ENCODE data around the gene MVB12A.

Gene MVB12A

DNA sequence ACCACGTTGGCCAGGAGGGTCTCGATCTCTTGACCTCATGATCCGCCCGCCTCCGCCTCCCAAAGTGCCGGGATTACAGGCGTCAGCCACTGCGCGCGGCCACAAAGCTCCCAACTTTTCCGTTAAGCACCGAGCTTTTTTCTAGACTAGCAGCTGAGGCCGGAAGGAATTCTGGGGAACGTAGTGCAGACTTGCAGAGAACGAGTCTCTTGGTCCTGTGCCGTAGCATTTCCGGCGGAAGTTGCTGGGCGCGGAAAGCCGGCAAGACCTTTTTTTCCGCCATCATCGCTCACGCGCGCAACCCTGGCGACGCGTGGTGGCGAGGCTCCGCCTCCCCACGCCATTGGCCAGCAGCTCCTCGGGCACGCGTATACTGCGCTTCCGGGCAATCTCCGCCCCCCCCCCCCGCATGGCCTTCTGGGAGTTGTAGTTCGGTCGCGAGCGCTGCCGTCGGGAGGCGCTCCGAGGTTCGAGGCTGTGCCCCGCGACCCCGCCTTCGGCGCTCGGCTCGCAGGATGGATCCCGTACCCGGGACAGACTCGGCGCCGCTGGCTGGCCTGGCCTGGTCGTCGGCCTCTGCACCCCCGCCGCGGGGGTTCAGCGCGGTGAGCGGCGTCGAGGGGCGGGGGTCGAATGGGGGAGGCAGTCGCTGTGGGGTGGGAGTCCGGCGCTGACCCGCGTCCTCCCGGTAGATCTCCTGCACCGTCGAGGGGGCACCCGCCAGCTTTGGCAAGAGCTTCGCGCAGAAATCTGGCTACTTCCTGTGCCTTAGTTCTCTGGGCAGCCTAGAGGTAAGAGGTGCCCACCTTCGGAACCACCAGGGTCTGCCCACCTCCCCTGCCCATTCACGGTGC lies at the start of gene MVB12A:
MVB12A (plus strand) TSS at position 427 of the 854 bp plus-strand sequence; CDS start at position 516, 89 bp downstream.
- DNase-seq, result peak; percentile 98

- no peak for DNase-seq
Observed at GRCh38 chr19:17376935-17377600, 42.8 kb upstream of the MVB12A start, which contains the start of gene PLVAP. TSS of gene PLVAP (minus strand) at chr19:17377342. CDS start at chr19:17377288, 54 bp downstream.

DNA sequence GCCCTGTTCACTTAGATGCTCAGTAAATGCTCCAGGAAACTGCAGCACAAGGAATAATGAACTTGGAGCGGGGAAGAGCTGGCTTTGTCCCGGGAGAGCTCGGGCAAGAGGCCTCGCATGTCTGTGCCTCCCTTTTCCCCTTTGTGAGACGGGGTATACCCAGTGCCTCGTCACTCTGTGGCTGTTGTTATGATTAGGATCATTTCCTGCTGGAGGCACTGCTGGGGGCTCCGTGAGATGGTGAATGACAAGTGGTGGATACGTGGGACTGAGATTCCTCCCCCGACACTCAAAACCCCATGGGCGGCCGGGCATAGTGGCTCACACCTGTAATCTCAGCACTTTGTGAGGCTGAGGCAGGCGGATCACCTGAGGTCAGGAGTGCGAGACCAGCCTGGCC lies 41.6 kb upstream of the MVB12A start:
- no peak for DNase-seq

DNA sequence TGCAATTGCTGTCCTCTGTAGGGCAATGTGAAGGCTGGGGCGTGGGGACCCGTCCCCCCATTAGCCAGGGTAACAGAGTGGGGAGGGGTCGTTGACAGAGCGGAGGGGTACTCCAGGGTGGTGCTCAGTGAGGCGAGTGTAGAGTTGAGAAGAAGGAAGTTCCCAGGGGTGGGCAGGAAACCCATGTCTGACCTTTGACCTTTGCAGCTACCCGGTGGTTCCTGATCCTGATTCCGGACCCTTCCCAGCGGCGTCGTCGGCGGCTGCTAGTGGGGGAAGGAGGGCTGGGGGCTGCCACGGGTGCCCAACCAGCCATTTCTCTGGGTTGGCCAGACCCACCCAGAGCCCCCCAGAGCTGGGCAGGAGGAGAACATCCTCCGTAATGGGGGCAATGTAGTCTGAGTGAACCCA lies 40.6 kb upstream of the MVB12A start:
- no peak for DNase-seq

GRCh38 chr19:17380426-17381138 lies 39.3 kb upstream of the MVB12A start:
- DNase-seq, result no peak

DNA sequence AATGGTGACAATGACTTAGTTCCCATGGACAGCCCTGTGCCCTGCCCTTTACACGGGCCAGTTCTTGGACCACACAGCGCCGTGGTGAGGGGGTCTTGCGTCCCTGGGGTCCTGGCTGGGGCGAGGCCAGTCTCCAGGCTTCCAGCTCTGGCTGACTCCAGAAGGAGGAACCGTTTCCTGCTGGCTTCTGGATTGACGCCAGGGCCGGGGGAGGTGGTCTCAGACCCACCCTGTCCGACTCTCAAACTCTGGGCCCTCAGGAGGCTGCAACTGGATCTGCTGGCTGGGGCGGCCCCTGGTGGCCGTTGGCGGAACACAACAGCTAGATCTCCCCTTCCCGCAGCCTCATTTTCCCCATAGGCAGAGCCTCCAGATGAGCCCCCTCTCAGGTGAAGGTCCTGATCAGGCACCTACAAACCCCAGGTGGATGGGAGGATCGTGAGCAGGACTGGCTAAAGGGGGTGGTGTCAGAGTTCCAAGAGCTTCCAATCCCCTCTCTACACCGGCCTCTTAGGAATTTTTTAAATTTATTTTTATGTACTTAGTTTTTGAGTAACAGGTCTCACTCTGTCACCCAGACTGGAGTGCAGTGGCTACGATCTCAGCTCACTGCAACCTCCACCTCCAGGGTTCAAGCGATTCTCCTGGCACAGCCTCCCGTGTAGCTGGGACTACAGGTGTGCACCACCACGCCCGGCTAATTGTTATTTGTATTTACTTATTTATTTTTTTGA lies 33.8 kb upstream of the MVB12A start:
- no peak for DNase-seq

- no peak for DNase-seq
Observed at GRCh38 chr19:17389288-17389687, 30.6 kb upstream of the MVB12A start.

GRCh38 chr19:17389957-17390664 lies 29.7 kb upstream of the MVB12A start:
- no peak for DNase-seq

GRCh38 chr19:17390665-17391370 lies 29.0 kb upstream of the MVB12A start:
- DNase-seq, result peak; percentile 54

DNA sequence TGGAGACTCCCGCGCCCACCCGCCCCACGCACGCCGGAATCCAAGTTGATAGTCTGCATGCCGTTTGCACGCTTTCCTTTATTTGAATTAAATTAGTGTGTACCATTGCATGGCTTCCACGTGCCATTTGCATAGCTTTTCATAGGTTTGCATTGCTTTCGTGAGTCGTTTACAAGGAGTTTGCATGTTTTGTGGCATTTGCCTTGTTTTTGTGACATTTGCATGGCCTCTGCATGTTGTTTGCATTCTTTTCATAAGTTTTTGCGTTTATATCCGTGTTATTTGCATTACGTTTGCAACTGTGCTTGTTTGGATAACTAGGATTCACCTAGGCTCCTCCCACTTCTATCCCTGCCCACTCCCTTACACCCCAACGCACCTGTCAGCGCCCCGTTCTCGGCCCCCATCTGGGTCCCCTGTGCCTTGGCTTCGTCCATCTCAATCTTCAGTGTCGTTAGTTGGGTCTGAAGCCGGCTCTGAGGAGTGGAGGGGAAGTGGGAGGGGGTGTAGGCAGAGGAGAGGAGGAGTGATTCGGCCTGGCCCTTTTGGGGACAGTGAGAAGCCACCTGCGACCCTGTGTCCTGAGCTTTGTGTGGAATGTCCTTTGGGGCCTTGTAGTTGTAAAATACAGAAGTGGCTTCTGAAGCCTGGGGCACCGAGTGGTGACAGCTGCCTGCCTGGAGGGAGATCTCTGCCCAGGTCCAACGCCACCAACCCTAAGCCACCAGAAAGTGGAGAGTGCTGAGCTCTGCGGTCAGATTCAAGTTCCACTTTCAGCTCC lies 28.3 kb upstream of the MVB12A start:
- DNase-seq, result no peak

GRCh38 chr19:17393002-17393401 lies 26.8 kb upstream of the MVB12A start:
- no peak for DNase-seq

DNA sequence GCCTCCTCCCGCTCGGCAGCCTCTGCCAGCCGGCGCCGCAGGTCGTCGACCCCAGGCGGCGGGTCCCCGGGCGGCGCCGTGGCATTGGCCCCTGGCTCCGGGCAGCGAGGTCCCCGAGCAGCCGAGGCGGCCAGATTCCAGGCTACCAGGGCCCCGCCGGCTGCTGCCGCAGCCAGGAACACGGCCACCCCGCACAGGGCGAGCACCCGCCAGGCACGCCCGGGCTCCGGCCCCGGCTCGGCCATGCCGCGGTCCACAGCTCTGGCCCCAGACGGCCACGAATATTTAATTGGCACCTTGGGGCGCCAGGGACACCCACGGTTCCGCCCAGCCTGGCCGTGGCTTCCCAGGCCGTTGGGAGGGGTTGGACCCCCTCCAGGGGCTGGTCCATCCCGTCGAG lies 25.9 kb upstream of the MVB12A start, which contains the start of gene CCDC194:
CCDC194 (minus strand) TSS at position 283 of the 400 bp plus-strand sequence; CDS start at position 245, 38 bp downstream.
- DNase-seq, result no peak

GRCh38 chr19:17394891-17395415 lies 24.9 kb upstream of the MVB12A start:
- no peak for DNase-seq

- DNase-seq, result no peak
Observed at GRCh38 chr19:17398902-17399527, 20.8 kb upstream of the MVB12A start.

DNA sequence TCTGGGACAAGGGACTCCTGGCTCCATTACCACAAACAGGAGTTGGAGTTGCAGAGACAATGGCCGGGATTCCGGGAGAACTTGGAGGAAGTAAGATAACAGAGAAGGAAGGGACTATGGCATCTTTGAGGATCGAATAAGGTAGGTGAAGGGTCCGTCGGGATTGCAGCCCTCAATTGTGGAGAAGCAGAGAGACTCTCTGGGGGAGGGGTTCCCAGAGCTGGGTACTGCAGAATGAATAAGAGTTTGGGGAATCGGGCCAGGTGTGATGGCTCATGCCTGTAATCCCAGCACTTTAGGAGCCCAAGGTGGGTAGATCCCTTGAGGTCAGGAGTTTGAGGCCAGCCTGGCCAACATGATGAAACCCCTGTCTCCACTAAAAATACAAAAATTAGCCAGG lies 18.2 kb upstream of the MVB12A start:
- DNase-seq, result no peak

- no peak for DNase-seq
Observed at GRCh38 chr19:17402982-17403855, 16.6 kb upstream of the MVB12A start.

- no peak for DNase-seq
Observed at GRCh38 chr19:17404015-17404414, 15.8 kb upstream of the MVB12A start.

GRCh38 chr19:17404621-17405249 lies 15.1 kb upstream of the MVB12A start:
- no peak for DNase-seq
